ENCODE data around the gene TRIM71.

GRCh38 chr3:32820430-32820829 lies 2.6 kb downstream of the TRIM71 start:
- no peak for TF ChIP-seq CTCF (optimal IDR thresholded peaks at IDR 0.05 in 1 of 3, IDR thresholded peaks at IDR 0.05 in 1 of 3, conservative IDR thresholded peaks at IDR 0.05 in 1 of 3; ENCODE audit: extremely low read depth in 1 of 3, insufficient read depth in 2 of 3, low read length in 3 of 3)
- no peak for TF ChIP-seq EZH2 (IDR thresholded peaks at IDR 0.05; ENCODE audit: low read length)

Measured in keratinocyte (primary cell).